ENCODE data around the gene GPR151.

The GPR151 gene

GRCh38 chr5:146475906-146476305, 40.1 kb downstream of the GPR151 start:
- in situ Hi-C loops (cut with HindIII; ENCODE audit: low pct_ligation_motif_present, low sequenced_read_pairs) = no loop called here

GRCh38 chr5:146475190-146475780, 40.7 kb downstream of the GPR151 start:
- TF ChIP-seq, protein P1, sequence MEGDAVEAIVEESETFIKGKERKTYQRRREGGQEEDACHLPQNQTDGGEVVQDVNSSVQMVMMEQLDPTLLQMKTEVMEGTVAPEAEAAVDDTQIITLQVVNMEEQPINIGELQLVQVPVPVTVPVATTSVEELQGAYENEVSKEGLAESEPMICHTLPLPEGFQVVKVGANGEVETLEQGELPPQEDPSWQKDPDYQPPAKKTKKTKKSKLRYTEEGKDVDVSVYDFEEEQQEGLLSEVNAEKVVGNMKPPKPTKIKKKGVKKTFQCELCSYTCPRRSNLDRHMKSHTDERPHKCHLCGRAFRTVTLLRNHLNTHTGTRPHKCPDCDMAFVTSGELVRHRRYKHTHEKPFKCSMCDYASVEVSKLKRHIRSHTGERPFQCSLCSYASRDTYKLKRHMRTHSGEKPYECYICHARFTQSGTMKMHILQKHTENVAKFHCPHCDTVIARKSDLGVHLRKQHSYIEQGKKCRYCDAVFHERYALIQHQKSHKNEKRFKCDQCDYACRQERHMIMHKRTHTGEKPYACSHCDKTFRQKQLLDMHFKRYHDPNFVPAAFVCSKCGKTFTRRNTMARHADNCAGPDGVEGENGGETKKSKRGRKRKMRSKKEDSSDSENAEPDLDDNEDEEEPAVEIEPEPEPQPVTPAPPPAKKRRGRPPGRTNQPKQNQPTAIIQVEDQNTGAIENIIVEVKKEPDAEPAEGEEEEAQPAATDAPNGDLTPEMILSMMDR (IDR thresholded peaks at IDR 0.05; ENCODE audit: low read depth, low read length, missing control alignments) = peak; percentile 55
- in situ Hi-C loops (cut with HindIII; ENCODE audit: low pct_ligation_motif_present, low sequenced_read_pairs) = no loop called here
- Histone ChIP-seq H3K36me3 (replicated peaks) (peaks cover 44% of the 10 kb centered on the region), H3K4me3 (ENCODE audit: low read depth, low read length) (no peak overlapping the region), H3K27ac (no peak overlapping the region), H3K27me3 (replicated peaks) (no peaks in the 10 kb centered on the region)
- peak; percentile 9 for DNase-seq

More at GRCh38 chr5:146475906-146476305, 40.1 kb downstream of the GPR151 start:
- DNase-seq = peak; percentile 20
- H3K4me3 ChIP-seq (ENCODE audit: low read depth, low read length) = no peak overlapping the region
- no peaks in the 10 kb centered on the region for H3K27me3 ChIP-seq (replicated peaks)
- TF ChIP-seq, protein P1 (IDR thresholded peaks at IDR 0.05; ENCODE audit: low read depth, low read length, missing control alignments) = no peak
- H3K36me3 ChIP-seq (replicated peaks) = peaks cover 41% of the 10 kb centered on the region
- no peak overlapping the region for H3K27ac ChIP-seq

DNA sequence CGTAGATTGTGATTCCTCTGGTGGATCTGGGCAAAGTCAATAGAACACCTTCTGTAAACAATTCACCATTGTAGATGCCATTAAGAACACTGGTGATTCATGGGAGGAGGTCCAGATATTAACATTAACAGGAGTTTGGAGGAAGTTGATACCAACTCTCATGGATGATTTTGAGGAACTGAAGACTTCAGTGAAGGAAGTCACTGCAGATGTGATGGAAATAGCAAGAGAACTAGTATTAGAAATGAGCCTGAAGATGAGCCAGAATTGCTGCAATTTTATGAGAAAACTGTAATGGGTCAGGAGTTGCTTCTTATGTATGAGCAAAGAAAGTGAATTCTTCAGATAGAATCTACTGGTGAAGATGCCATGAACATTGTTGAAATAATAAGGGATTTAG, 41.9 kb downstream of the GPR151 start:
- peaks cover 50% of the 10 kb centered on the region for H3K36me3 ChIP-seq (replicated peaks)
- TF ChIP-seq, protein P1 (IDR thresholded peaks at IDR 0.05; ENCODE audit: low read depth, low read length, missing control alignments) = no peak
- no peaks in the 10 kb centered on the region for H3K27me3 ChIP-seq (replicated peaks)
- H3K4me3 ChIP-seq (ENCODE audit: low read depth, low read length) = no peak overlapping the region
- in situ Hi-C loops (cut with HindIII; ENCODE audit: low pct_ligation_motif_present, low sequenced_read_pairs) = no loop called here
- no peak overlapping the region for H3K27ac ChIP-seq
- DNase-seq = no peak

DNA sequence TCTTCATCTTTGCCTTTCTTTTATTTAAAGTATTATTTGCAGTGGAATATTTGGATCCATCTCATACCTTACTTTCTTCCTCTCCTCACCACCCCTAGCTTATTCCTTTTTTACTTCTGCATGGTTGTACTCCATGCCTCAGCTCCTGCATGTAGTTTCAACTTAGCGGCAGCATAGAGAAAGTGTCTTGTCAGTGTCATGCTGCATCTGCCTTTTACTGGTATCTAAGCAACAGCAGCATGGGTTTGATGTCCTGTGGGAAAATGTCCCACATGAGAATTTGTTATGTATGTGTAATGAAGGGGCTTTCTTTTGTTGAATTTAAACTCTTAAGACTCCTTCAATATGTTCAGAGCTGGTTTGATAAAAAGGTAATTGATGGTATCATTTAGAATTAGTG, 48.2 kb downstream of the GPR151 start:
- Histone ChIP-seq H3K27ac (no peak overlapping the region), H3K4me3 (ENCODE audit: low read depth, low read length) (no peak overlapping the region), H3K36me3 (replicated peaks) (peaks cover 41% of the 10 kb centered on the region), H3K27me3 (replicated peaks) (no peaks in the 10 kb centered on the region)
- no peak for DNase-seq
- TF ChIP-seq, protein P1 (IDR thresholded peaks at IDR 0.05; ENCODE audit: low read depth, low read length, missing control alignments) = no peak
- in situ Hi-C loops (cut with HindIII; ENCODE audit: low pct_ligation_motif_present, low sequenced_read_pairs) = no loop called here

GRCh38 chr5:146466521-146467349, 49.3 kb downstream of the GPR151 start:
- Histone ChIP-seq H3K27ac (no peak overlapping the region), H3K36me3 (replicated peaks) (peaks cover 34% of the 10 kb centered on the region), H3K4me3 (ENCODE audit: low read depth, low read length) (no peak overlapping the region), H3K27me3 (replicated peaks) (no peaks in the 10 kb centered on the region)
- DNase-seq = no peak
- in situ Hi-C loops (cut with HindIII; ENCODE audit: low pct_ligation_motif_present, low sequenced_read_pairs) = no loop called here
- TF ChIP-seq, protein P1 (IDR thresholded peaks at IDR 0.05; ENCODE audit: low read depth, low read length, missing control alignments) = peak; percentile 50
